Breast epithelium (tissue), 3 donors: Measurements from ENCODE around the gene COL23A1.

ENCODE experiments used
- POLR2A ChIP-seq: fragments of 450-650 bp; IDR thresholded peaks from one replicate; pipeline ENCODE4 v1.6.1; 2016; ENCODE audit warnings: antibody characterized with exemption, mild to moderate bottlenecking, moderate library complexity
- POLR2AphosphoS5 ChIP-seq, 3 donors: sonication (generic); formaldehyde crosslinking; IDR thresholded peaks; one replicate each; pipeline ENCODE4 v1.6.1; 2017; ENCODE audit warnings: antibody characterized with exemption in 3 of 3
- TF ChIP-seq, protein P1 (sequence below), 3 donors: fragments of 450-650 bp; IDR thresholded peaks; one replicate each; pipeline ENCODE4 v1.5.1; 2016 to 2017; ENCODE audit warnings: antibody characterized with exemption in 3 of 3, mild to moderate bottlenecking in 3 of 3, moderate library complexity in 3 of 3

DNA sequence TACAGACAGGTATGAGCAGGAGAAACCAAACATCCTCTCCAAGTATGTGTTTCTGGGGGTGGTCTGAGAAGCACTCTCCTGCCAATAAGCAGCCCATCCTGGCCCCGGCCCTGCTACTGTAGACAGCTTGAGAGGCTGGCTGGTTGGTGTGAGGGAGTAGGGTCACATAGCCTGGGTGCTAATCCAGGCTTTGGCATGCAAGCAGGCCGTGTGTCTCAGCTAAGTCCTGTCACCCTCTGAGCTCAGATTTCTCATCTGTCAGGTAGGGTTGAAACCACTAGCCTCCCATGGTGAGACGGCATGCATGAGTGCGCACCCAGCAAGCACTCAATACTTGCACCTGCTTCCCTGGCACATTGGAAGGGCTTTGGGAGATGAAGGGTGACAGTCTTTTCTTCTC is 307.8 kb downstream of the COL23A1 start:
- TF ChIP-seq, protein P1, sequence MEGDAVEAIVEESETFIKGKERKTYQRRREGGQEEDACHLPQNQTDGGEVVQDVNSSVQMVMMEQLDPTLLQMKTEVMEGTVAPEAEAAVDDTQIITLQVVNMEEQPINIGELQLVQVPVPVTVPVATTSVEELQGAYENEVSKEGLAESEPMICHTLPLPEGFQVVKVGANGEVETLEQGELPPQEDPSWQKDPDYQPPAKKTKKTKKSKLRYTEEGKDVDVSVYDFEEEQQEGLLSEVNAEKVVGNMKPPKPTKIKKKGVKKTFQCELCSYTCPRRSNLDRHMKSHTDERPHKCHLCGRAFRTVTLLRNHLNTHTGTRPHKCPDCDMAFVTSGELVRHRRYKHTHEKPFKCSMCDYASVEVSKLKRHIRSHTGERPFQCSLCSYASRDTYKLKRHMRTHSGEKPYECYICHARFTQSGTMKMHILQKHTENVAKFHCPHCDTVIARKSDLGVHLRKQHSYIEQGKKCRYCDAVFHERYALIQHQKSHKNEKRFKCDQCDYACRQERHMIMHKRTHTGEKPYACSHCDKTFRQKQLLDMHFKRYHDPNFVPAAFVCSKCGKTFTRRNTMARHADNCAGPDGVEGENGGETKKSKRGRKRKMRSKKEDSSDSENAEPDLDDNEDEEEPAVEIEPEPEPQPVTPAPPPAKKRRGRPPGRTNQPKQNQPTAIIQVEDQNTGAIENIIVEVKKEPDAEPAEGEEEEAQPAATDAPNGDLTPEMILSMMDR (IDR thresholded peaks at IDR 0.05): no peak
- TF ChIP-seq POLR2AphosphoS5 (IDR thresholded peaks at IDR 0.05) (no peak), POLR2A (no peak)
